ENCODE results near the gene ETV3L.

DNA sequence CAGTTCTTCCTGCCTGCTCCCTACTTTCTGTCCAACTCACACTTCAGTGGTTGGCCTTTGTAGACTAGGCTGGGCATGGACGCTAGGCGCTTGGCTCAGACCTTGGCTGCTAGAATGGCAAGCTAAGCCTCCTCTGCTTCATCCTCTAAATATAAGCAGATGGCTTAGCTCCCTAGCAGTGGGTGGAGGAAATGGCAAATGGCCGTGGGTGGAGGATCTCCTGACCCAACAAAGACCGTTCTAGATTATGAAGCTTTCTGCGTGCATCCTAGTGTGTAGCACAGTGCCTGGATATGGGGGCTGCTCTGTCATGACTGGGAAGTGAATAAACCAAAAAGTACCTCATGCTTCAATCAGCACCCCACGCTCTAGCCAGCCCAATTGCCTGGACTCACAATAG, 10.4 kb upstream of the ETV3L start:
- no peak for TF ChIP-seq CTCF (IDR thresholded peaks at IDR 0.05 in 4 of 5, conservative IDR thresholded peaks at IDR 0.05 in 1 of 5)
- TF ChIP-seq POLR2A (IDR thresholded peaks at IDR 0.05) = no peak

Data from gastrocnemius medialis (tissue), 4 donors.